Spleen (tissue), 7 donors: ENCODE results near the gene DAPK2.

Experiments used
- POLR2A ChIP-seq, 3 donors: fragments of 450-650 bp; IDR thresholded peaks; one replicate each; pipeline ENCODE4 v1.5.1; 2017; ENCODE audit warnings: antibody characterized with exemption in 3 of 3, mild to moderate bottlenecking in 1 of 3
- POLR2AphosphoS5 ChIP-seq, 3 donors: sonication (generic); formaldehyde crosslinking; IDR thresholded peaks; one replicate each; pipeline ENCODE4 v1.5.1; 2017; ENCODE audit warnings: antibody characterized with exemption in 3 of 3
- TF ChIP-seq, protein P1 (sequence below), 11 experiments: fragments of 200-600 bp in 7 of 11; fragments of 450-650 bp in 4 of 11; sonication (generic) in 4 of 11; IDR thresholded peaks in 8 of 11; conservative IDR thresholded peaks in 3 of 11; 1 replicate in 7 of 11; 2 replicates in 4 of 11; pipeline versions ENCODE4 v1.4.0 to v1.8.0; 2016 to 2021; ENCODE audit warnings: antibody characterized with exemption in 11 of 11, inconsistent platforms in 4 of 11, mild to moderate bottlenecking in 1 of 11
- donor health status: DM: no; HTN: no; CAD: no; lungs with moderate emphysema.
- donor health status: DM: no; HTN: no; CAD: no.
- donor health status: DM: no; HTN: no; CAD: no.

DNA sequence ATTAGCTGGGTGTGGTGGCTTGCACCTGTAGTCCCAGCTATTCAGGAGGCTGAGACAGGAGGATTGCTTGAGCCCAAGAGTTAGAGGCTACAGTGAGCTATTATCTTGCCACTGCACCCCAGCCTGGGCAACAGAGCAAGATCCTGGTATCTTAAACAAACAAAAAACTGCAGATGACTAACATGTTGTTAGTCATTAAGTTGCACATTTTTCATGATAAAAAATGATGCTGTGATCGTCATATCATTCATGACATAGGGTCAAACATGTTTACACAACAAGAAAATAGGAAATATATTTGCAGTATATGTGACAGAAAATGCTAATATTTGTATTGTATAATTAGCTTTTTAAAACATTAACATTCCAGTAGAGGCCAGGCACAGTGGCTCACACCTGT is 20.2 kb upstream of the DAPK2 start:
- TF ChIP-seq, protein P1, sequence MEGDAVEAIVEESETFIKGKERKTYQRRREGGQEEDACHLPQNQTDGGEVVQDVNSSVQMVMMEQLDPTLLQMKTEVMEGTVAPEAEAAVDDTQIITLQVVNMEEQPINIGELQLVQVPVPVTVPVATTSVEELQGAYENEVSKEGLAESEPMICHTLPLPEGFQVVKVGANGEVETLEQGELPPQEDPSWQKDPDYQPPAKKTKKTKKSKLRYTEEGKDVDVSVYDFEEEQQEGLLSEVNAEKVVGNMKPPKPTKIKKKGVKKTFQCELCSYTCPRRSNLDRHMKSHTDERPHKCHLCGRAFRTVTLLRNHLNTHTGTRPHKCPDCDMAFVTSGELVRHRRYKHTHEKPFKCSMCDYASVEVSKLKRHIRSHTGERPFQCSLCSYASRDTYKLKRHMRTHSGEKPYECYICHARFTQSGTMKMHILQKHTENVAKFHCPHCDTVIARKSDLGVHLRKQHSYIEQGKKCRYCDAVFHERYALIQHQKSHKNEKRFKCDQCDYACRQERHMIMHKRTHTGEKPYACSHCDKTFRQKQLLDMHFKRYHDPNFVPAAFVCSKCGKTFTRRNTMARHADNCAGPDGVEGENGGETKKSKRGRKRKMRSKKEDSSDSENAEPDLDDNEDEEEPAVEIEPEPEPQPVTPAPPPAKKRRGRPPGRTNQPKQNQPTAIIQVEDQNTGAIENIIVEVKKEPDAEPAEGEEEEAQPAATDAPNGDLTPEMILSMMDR (IDR thresholded peaks at IDR 0.05 in 8 of 11, conservative IDR thresholded peaks at IDR 0.05 in 3 of 11) = no peak
- no peak for TF ChIP-seq POLR2A (IDR thresholded peaks at IDR 0.05)
- no peak for TF ChIP-seq POLR2AphosphoS5 (IDR thresholded peaks at IDR 0.05)
